Stomach smooth muscle (tissue), 2 donors: Measurements from ENCODE around the gene PIGK.

Experiments
- H3K27ac ChIP-seq: one replicate; pipeline ENCODE4 v1.7.0; 2013; ENCODE audit warnings: mild to moderate bottlenecking, low read length, inconsistent platforms
- H3K27me3 ChIP-seq, 2 donors: one replicate each; pipeline ENCODE4 v1.7.0; 2013; ENCODE audit warnings: low read length in 2 of 2; ENCODE audit not compliant: insufficient read depth in 2 of 2, control insufficient read depth in 1 of 2
- H3K36me3 ChIP-seq, 2 donors: one replicate each; pipeline ENCODE4 v1.7.0; 2013; ENCODE audit warnings: low read length in 2 of 2; ENCODE audit not compliant: control insufficient read depth in 2 of 2, insufficient read depth in 2 of 2
- H3K4me1 ChIP-seq: one replicate; pipeline ENCODE4 v1.7.0; 2013; ENCODE audit warnings: low read length; ENCODE audit not compliant: control insufficient read depth, insufficient read depth
- H3K4me3 ChIP-seq, 2 donors: one replicate each; pipeline ENCODE4 v1.7.0; 2013; ENCODE audit warnings: low read length in 2 of 2
- H3K9ac ChIP-seq, 2 donors: one replicate each; pipeline ENCODE4 v1.7.0; 2013; ENCODE audit warnings: low read length in 2 of 2, mild to moderate bottlenecking in 1 of 2
- H3K9me3 ChIP-seq, 2 donors: one replicate each; pipeline ENCODE4 v1.7.0; 2013; ENCODE audit warnings: low read length in 2 of 2; ENCODE audit not compliant: control insufficient read depth in 2 of 2
- donor health status: healthy.
- donor health status: Pancreatic carcinoma.

Gene PIGK

DNA sequence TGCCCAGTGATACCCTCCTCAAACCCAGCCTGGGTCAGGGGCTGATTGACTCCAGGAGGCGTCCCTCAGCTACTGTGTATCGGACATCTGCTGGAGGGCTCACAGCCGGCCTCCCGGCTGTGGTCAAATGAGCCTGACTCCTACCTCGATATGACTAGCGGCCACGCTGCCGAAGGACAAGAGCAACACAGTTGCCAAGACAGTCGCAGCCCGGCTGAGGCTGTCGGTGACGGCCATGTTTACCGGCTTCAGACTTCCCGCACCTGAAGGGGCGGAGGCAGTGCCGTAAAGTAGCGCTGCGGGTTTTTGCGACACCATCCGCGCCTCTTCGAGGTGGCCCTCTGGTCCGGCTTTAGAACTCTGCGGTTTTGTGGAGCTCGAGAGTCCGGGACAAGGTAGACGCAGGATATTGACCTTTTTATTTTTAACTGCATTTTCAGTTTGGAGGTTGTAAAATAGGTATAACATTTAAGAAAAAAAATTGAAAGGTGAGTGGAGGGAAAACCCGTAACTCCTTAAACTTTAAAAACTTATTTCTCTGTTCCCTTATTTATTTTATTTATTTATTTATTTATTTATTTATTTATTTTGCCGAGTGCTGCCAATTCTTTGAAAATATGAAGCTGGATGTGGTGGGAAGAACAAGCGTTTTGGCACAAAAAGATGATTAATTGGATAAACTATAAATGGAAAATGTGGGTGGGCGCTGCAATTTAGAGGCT lies at the start of gene PIGK:
Gene PIGK, minus strand, starts transcription at position 265 of the 722 bp plus-strand sequence. Its CDS starts 28 bp downstream, at position 237.
- Histone ChIP-seq H3K9me3 (no peaks in the 10 kb centered on the region), H3K9ac (peak within 1 kb of the TSS; percentile 90 to 93), H3K4me1 (no peaks in the 10 kb centered on the region), H3K27ac (peak within 1 kb of the TSS; percentile 74), H3K36me3 (no peaks in the 10 kb centered on the region), H3K27me3 (no peaks in the 10 kb centered on the region), H3K4me3 (peak within 1 kb of the TSS; percentile 89 to 100)

DNA sequence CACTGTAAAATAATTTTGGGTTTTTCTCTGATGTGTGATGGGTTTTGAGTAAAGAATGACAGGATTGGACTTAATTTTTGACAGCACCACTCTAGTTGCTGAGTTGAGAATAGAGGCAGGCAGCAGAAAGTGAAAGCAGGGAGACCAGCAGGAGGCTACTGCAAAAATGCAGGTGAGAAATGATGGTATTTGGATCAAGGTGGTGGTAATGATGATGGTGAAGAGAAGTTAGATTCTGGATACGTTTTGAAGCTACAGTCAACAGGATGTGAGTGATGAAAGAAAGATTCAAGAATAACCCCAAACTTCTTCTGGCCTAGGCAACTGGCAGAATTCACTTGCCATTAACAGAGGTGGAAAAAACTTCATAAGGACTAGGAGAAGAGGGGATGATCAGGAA lies 47.8 kb upstream of the PIGK start:
- Histone ChIP-seq H3K27me3 (no peaks in the 10 kb centered on the region), H3K4me3 (no peak overlapping the region), H3K9ac (no peak overlapping the region), H3K9me3 (no peaks in the 10 kb centered on the region), H3K4me1 (no peaks in the 10 kb centered on the region), H3K27ac (no peak overlapping the region), H3K36me3 (no peaks in the 10 kb centered on the region)

DNA sequence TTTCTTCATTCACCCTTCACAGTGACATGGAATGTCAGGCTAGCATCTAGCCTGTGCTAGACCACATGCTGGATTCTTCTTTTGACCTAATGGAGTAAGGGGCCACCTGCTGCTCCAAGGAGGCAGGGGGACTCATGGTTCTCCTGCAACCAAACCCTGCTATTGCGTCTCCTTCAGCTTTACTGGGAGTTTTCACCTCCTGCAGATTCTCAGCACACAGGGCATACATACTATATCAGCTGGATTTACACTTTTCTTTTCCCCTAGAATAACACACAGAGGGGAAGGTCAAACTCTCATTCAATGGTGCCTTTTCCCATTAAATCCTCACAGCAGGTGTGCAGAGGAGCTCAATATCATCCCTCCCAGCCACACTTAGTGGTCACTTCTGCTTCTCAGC lies 46.0 kb upstream of the PIGK start:
- Histone ChIP-seq H3K4me1 (no peaks in the 10 kb centered on the region), H3K9me3 (peaks cover 0 to 3% of the 10 kb centered on the region in 2 donors), H3K36me3 (no peaks in the 10 kb centered on the region), H3K9ac (no peak overlapping the region), H3K27me3 (no peaks in the 10 kb centered on the region), H3K27ac (no peak overlapping the region), H3K4me3 (no peak overlapping the region)

GRCh38 chr1:77263708-77264107 lies 44.5 kb upstream of the PIGK start:
- Histone ChIP-seq H3K4me3 (no peak overlapping the region), H3K36me3 (no peaks in the 10 kb centered on the region), H3K4me1 (no peaks in the 10 kb centered on the region), H3K27ac (no peak overlapping the region), H3K9me3 (peaks cover 0 to 3% of the 10 kb centered on the region in 2 donors), H3K27me3 (no peaks in the 10 kb centered on the region), H3K9ac (no peak overlapping the region)

GRCh38 chr1:77253211-77253610 lies 34.0 kb upstream of the PIGK start:
- H3K4me3 ChIP-seq: no peak overlapping the region

DNA sequence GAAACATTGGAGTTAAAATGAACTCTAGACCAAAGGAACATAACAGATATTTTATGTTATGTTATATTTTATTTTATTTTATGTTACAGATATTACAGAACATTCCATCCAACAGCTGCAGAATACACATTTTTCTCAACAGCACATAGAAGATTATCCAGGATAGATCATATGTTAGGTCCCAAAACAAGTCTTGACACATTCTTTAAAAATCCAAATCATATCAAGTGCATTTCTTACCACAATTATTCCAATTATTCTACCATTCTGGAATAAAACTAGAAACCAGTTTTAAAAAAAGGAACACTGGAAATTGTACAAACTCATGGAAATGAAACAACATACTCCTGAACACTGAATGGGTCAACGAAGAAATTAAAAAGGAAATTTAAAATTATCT lies 30.9 kb upstream of the PIGK start:
- peaks cover 7 to 8% of the 10 kb centered on the region in 2 donors for H3K9me3 ChIP-seq
- H3K27me3 ChIP-seq: no peaks in the 10 kb centered on the region

More at GRCh38 chr1:77253211-77253610, 34.0 kb upstream of the PIGK start:
- H3K27me3 ChIP-seq: no peaks in the 10 kb centered on the region
- no peaks in the 10 kb centered on the region for H3K36me3 ChIP-seq
- no peaks in the 10 kb centered on the region for H3K4me1 ChIP-seq
- peaks cover 7% of the 10 kb centered on the region in 2 donors for H3K9me3 ChIP-seq
- no peak overlapping the region for H3K9ac ChIP-seq
- H3K27ac ChIP-seq: no peak overlapping the region

DNA sequence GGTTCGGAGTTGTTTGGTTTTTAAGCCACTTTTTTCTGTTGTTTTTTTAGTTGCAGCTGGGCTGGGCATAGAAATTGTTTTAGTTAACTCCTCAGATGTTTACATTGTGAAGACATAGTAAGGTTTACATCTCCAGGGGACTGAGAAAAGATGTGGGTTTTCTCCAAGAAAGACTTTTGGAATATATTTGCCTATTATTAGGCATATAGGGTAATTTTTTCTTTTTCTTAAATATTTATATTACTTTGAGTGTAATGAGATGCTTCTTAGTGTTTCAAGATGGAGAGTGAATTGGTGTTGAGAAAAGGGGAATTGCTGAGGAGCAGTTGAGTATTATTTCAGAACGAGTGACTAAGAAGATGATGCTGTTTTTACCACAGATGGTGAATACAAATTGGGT lies 26.6 kb upstream of the PIGK start:
- no peaks in the 10 kb centered on the region for H3K27me3 ChIP-seq
- no peaks in the 10 kb centered on the region for H3K4me1 ChIP-seq
- H3K9ac ChIP-seq: no peak overlapping the region
- no peak overlapping the region for H3K27ac ChIP-seq
- peaks cover 0 to 5% of the 10 kb centered on the region in 2 donors for H3K9me3 ChIP-seq
- no peak overlapping the region for H3K4me3 ChIP-seq
- no peaks in the 10 kb centered on the region for H3K36me3 ChIP-seq

More for the DNA sequence above, 30.9 kb upstream of the PIGK start:
- H3K4me3 ChIP-seq: no peak overlapping the region
- H3K9ac ChIP-seq: no peak overlapping the region
- no peaks in the 10 kb centered on the region for H3K36me3 ChIP-seq
- no peaks in the 10 kb centered on the region for H3K4me1 ChIP-seq
- no peak overlapping the region for H3K27ac ChIP-seq

GRCh38 chr1:77239311-77239710 lies 20.1 kb upstream of the PIGK start:
- Histone ChIP-seq H3K4me3 (no peak overlapping the region), H3K36me3 (no peaks in the 10 kb centered on the region), H3K4me1 (no peaks in the 10 kb centered on the region), H3K27me3 (no peaks in the 10 kb centered on the region), H3K9ac (no peak overlapping the region), H3K9me3 (no peaks in the 10 kb centered on the region), H3K27ac (no peak overlapping the region)

DNA sequence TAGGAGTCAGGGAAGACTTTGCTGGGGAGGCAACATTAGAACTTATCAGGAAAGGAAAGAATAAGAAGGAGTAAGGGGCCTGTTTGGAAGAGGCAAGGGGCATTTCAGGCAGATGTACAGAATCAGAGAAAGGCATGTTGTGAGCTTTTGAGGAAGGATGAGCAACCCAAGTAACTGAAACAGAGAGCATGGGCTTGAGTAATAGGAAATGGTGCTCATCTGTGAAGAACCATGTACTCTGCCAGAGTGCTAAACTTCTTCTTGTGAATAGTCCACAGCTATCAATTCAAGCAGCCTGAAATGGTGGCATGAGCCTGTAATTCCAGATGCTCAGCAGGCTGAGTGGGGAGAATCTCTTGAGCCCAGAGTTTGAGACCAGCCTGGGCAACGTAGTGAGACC lies 19.2 kb upstream of the PIGK start:
- no peaks in the 10 kb centered on the region for H3K9me3 ChIP-seq
- no peak overlapping the region for H3K27ac ChIP-seq
- H3K4me3 ChIP-seq: no peak overlapping the region
- H3K4me1 ChIP-seq: no peaks in the 10 kb centered on the region
- no peak overlapping the region for H3K9ac ChIP-seq
- no peaks in the 10 kb centered on the region for H3K36me3 ChIP-seq
- no peaks in the 10 kb centered on the region for H3K27me3 ChIP-seq

DNA sequence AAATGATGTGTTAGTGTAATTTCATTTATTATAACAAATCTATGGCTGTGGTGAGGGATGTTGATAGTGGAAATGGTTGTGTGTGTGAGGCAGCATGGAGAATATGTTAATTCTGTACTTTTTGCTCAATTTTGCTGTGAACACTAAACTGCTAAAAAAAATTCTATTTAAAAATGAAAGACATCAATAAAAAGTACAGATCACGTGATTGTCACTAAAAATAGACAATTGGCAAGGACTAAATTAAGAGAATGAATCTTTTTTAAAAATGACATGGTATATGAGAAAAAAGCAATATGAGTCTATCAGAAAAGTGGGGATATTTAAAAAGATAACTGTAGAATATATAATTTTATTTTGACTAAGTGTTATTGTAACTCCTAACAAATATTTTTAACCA lies 15.7 kb upstream of the PIGK start:
- H3K36me3 ChIP-seq: no peaks in the 10 kb centered on the region
- no peak overlapping the region for H3K4me3 ChIP-seq
- H3K27ac ChIP-seq: no peak overlapping the region
- no peaks in the 10 kb centered on the region for H3K4me1 ChIP-seq
- H3K27me3 ChIP-seq: no peaks in the 10 kb centered on the region
- no peak overlapping the region for H3K9ac ChIP-seq
- H3K9me3 ChIP-seq: no peaks in the 10 kb centered on the region

DNA sequence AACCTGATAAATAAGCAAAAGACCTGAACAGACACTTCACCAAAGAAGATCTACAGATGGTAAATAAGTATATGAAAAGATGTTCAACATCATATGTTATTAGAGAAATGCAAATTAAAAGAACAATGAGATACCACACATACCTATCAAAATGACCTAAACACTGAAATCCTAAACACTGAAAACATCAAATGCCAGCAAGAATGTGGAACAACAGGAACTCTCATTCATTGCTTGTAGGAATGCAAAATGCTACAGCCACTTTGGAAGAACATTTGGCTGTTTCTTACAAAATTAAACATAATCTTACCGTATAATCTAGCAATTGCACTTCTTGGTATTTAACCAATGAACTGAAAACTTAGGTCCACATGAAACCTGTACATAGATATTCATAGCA lies 14.9 kb upstream of the PIGK start:
- H3K9me3 ChIP-seq: no peaks in the 10 kb centered on the region
- no peak overlapping the region for H3K27ac ChIP-seq
- H3K36me3 ChIP-seq: no peaks in the 10 kb centered on the region
- no peaks in the 10 kb centered on the region for H3K27me3 ChIP-seq
- H3K4me3 ChIP-seq: no peak overlapping the region
- H3K4me1 ChIP-seq: no peaks in the 10 kb centered on the region
- H3K9ac ChIP-seq: no peak overlapping the region
